ENCODE measurements around the gene NSD2. TPM values are rescaled to one million over a fixed set of nuclear protein-coding genes. Genes with fewer than 3 reads are reported as not detected.

Gene NSD2
- total RNA-seq, 1 experiment from 2014 or later: 86.9 TPM

DNA sequence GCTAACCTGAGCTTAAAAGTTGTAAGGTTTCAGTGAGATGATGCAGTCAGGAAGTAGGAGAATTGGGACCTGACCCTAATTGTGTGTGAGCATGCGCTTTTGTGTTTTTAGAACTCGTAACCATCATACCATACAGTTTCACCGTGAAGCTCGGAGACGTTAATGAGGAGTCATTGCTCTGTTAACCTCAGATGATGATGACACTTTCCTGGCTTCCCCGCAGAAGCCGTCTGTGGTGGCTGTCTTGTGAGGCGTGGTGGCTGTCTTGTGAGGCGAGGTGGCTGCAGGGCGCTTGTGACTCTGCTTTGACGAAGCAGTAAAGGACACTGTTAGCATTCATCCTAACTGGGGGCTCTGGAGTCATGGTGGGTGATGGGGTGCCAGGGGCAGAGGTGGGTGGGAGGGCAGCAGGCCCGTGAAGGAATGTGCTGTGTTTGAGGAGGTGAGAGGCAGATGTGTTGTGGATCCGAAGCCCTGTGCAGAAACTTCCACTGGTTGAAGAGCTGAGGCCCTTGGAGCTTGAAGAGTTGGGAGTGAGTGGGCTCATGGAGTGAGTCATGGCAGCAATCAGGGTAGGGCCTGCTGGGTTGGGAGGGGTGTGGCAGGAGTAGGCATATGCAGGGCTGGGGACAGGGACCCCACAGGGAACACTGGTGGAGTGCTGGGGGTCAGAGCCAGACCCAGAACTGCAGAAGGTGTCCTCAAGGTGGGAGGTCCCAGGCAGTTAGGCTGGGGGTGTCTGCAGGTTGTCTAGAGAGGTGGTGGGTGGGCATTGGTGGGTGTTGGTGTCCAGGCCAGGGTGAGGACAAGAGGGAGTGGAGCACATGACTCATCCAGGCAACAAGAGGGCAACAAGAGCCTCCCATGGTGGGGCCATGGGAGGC, 57.4 kb downstream of the NSD2 start:
- DNase-seq (ENCODE audit: low spot score): no peak
- in situ Hi-C loops (cut with HindIII; ENCODE audit: low sequenced_read_pairs): no loop called here

DNA sequence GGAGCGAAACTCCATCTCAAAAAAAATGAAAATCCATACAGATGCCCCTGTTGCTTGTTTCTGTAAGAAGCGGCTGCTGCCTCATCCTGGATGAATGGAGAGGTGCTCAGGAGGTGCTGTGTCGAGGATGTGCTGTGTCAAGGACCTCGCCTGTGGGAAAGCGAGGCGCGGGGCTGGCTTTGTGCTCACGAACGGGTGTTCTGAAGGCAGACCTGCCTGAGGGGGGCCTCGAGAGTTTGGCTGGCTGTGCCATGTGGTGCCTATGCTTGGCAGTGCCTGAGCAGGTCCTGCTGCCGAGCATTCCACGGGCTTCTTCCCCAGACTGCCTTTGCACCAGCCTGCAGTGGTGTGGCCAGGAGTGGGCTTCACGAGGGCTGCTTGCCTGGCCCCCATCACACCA, 61.5 kb downstream of the NSD2 start:
- DNase-seq (ENCODE audit: low spot score): no peak
- in situ Hi-C loops (cut with HindIII; ENCODE audit: low sequenced_read_pairs): no loop called here

DNA sequence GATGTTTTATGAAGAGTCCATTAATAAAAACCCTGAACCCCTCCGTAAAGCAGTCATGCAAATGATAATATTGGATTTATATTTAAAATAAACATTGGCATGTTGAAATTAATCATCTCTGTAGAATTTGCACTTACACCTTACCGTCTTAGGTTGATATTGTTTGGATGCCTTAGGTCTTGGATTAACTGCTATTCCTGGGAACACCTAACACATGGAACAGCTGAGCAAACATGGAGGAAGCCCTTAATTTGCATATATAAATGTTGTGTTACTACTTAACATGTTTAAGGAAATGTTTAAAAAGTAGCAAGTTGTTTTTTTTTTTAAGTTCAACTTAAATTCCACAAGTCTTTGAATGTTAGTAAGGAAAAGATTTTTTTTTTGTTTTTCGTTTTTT, 62.5 kb downstream of the NSD2 start:
- in situ Hi-C loops (cut with HindIII; ENCODE audit: low sequenced_read_pairs): no loop called here
- DNase-seq (ENCODE audit: low spot score): no peak

DNA sequence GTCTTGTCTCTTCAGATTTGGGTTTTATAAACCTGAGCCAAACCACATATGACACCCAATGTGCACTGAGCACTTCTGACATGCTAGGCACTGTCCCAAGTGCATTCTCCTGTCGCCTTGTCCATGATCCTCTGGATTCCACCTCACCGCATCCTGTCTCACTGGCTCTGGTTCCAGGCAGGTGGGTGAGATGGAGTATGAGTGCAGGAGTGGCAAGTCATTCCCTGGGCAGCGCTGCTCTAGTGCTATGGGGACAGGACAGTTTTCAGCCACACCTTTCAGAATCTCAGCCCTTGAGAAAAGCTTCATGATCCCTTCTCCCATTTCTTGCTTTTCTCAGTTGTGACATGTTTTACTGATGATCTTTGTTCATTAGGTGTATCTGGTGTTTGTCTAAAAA, 66.4 kb downstream of the NSD2 start:
- DNase-seq (ENCODE audit: low spot score): no peak

DNA sequence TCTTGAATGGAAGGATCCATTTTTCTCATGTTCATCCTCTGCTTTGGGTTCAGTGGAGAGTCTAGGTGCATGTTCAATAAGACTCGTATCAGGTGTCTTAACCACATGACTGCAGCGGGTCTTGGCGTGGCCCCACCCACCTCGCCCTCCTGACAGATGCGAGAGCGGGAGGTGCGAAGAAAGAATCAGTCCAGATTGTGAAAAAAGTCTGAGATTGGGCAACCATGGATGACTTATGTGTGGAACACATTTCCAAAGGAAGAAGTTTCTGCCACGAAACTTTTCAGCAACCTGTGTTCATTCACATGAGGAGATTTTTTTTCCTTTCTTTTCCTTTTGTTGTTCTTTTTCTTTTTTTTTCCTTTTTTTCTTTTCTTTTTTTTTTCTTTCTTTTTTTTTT, 66.8 kb downstream of the NSD2 start:
- no peak for DNase-seq (ENCODE audit: low spot score)
- in situ Hi-C loops (cut with HindIII; ENCODE audit: low sequenced_read_pairs): no loop called here

More for the DNA sequence above, 66.4 kb downstream of the NSD2 start:
- in situ Hi-C loops (cut with HindIII; ENCODE audit: low sequenced_read_pairs): no loop called here

DNA sequence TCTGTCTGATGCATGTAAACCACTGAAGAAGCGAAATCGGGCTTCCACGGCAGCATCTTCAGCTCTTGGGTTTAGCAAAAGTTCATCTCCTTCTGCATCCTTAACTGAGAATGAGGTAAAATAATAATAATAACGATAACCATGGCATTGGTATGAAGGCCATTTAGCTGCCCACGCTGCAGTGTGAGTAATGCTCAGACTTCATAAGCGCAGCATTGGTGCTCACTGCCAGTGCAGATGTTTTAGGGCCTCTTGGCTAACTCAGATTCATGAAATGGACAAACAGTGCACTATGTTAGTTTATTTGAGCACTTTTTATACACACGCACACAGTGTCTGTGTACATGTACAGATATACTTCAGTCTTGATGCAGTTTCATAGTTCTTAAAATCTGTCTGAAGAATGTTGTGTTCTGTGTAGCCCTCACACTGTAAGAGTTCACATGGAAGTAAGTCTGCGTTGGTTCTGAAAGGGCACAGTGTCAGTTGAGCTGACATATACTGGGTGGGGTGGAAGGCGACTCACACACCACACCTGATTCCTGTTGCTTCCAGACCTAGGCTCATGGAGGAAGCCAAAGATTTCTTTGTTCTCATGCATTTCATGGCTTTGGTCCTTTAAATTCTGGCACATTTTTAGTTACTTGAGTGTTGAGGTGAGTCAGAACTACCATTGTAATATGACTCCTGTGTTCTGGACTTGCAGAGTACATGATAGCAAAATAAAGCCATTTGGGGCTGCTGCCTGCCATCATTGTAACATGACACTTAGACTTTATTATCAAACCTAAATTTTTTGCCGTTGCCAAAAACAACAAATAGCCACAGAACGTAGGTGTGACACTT, 68.7 kb downstream of the NSD2 start:
- in situ Hi-C loops (cut with HindIII; ENCODE audit: low sequenced_read_pairs): no loop called here
- DNase-seq (ENCODE audit: low spot score): no peak

DNA sequence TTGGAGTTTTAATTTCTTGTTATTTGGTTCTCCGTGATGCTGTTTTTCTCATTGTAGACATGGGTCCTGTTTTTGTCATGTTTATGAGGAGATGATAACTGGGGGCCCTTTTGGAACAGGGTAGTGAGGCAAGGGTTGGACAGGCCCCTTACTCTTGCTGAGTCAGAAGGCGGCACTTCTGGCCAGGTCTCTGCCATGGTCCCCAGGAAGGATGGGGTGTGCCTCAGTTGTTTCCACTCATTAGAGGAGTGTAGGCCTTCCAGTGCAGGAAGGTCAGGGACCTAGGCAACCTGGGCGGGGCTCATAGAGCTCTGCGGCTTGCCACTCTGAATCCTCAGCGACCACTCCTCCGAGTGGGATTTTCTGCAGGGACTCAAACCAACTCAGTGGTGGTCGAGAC, 69.4 kb downstream of the NSD2 start:
- in situ Hi-C loops (cut with HindIII; ENCODE audit: low sequenced_read_pairs): no loop called here
- no peak for DNase-seq (ENCODE audit: low spot score)

DNA sequence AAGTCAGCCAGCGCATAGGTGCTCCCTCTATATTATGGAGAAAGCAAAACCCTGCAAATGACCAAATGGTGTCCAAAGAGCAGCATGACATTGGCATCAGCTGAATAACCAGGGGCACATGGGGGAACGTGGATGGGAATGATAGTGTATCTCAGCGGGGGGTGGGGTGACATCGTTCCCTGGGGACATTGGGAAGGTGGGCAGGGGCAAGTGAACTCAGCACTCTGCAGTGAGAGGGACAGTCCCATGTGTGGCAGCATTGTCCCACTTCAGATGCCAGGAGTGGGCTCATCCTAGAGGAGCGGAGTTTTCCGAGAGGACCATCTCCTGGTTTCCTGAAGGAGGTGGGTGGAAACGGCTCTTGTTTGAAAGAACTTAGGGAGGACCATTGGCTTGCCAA, 72.7 kb downstream of the NSD2 start:
- in situ Hi-C loops (cut with HindIII; ENCODE audit: low sequenced_read_pairs): no loop called here
- no peak for DNase-seq (ENCODE audit: low spot score)

DNA sequence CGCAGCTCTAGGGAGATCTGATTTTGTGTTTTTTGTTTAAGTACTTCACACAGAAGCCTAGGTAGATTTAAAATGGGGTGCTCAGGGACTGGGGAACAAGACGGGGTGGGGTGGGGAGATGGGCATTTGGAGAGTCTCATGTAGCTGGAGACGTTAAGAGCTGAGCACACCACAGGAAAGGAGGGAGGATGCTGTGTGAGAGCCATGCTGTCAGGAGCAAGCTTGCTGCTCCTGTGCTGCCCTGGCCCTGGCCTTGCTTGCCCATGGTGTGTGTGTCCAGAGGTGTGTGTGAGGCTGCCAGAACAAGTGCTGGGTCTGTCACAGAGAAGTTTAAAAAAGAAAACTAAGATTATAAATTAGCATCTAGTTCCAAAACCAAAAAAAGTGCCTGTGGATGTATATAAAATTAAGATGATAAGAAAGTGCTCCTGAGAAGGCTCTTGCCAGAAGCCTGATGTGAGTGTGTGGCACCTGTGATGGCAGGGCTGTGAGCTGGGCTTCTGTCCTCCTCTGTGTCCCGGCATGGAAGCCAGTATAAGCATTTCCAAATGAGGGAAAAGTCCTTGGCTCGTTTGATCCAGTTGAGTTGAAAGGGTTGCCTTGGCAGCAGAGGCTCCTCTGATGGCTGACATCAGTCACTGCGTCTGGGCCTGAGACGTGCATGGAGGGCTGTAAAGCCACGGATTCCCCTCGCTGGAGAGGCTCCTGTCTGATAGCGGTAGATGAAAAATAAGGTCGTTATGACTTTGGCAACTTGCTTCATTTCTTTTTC, 74.1 kb downstream of the NSD2 start:
- in situ Hi-C loops (cut with HindIII; ENCODE audit: low sequenced_read_pairs): no loop called here
- no peak for DNase-seq (ENCODE audit: low spot score)

DNA sequence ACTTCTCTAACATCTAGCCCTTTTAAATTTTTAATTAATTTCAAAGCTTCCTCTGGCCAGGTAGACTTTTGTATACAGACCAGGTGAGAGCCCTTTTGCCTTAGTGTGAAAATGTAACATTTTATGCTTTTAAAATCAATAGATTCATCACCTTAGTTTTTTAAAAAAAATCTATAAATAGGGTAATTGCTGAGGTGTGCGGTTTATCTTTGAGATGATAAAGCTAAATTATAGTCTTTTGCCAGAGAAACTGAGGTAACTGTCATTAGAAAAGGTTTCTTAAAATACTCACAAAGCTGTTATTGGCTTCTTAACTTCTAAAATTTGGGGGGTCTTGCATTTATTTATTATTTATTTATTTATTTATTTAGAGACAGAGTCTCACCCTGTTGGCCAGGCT, 74.7 kb downstream of the NSD2 start:
- in situ Hi-C loops (cut with HindIII; ENCODE audit: low sequenced_read_pairs): no loop called here
- no peak for DNase-seq (ENCODE audit: low spot score)

DNA sequence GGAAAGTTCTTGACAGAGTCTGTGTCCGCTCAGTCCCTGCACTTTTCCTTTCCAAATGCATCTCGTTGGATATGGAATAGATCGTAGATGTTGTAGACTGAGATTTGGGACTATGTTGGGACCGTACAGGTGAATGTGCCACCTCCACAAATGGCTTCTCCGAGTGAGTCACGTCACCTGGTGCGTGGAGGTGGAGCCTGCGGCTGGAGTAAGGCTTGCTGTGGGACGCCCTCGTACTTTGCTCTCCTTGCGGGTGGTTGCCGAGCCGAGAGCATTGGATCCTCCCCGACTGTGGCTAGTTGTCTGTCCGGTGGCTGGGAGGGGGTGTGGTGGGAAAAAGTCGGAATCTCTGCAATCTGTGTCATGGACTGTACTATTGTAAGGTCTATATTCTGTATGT, 77.0 kb downstream of the NSD2 start:
- DNase-seq (ENCODE audit: low spot score): no peak
- in situ Hi-C loops (cut with HindIII; ENCODE audit: low sequenced_read_pairs): no loop called here

DNA sequence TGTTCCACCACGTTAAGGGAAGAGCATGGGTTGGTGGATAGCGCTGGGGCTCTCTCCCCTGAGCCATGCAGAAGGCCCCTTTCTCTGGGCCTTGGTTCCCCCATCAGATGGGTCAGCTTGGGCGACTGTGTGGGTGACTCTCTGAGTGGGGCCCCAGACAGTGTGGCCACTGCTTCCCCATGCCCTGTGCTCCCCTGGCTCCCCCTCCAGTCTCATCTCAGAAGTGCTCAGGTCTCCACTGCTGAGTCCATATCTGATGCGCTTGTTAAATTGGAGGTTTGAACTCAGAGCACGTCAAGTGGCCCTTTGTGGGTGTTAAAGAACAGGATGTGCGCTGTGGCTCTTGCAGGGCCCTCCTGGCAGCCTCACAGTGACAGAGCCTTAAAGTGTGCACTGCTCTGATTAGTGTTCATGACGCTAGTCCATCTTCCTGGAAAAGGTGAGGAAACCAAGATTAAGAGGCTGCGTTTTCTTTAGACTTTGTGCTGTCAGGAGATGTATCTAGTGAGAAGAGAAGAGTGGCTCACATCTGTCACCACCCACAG, 77.8 kb downstream of the NSD2 start:
- in situ Hi-C loops (cut with HindIII; ENCODE audit: low sequenced_read_pairs): no loop called here
- DNase-seq (ENCODE audit: low spot score): no peak

DNA sequence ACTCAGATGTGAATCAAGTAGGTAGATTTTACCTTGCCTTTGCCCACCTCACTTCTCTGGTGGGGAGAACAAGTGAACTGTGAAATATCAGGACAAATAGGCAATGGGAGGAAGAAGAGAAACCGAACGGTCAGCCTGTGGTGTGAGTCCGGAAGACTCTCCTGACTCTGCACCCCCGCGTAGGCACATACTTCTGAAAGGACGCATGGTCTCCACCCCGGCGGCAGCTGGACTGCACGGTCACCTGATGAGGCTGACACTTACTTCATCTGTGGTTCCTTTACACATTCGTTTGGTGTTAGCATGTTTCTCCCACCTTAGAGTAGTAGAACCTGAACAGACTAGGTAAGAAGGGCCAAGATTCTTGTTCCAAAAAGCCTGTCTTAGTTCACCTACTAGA, 79.2 kb downstream of the NSD2 start:
- in situ Hi-C loops (cut with HindIII; ENCODE audit: low sequenced_read_pairs): no loop called here
- DNase-seq (ENCODE audit: low spot score): no peak

DNA sequence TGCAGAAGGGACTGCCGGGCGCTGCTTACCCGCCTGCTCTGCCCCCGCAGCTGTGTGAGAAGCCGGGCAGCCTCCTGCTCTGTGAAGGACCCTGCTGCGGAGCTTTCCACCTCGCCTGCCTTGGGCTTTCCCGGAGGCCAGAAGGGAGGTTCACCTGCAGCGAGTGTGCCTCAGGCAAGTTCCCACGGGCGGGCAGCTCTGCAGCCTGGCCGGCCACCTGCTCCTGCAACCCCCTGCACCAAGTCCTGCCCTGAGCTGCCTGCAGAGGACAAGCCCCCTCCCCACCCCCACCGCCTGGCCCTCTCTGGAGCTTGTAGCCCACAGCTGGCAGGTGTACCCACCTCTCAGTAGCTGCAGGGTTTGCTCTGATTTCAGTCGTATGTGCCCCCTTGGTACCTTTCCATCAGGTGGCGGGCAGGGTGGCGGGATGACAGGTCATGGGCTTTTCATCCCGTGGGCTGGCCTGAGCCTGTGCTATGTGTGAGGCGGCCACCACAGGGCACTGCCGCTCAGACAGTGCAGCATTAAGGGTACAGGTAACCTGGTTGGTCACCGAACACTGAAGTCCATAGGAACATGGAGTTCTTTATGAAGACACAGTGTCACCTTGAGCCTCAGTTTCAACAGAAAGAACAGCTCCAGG, 81.0 kb downstream of the NSD2 start:
- in situ Hi-C loops (cut with HindIII; ENCODE audit: low sequenced_read_pairs): no loop called here
- peak; percentile 60 for DNase-seq (ENCODE audit: low spot score)

DNA sequence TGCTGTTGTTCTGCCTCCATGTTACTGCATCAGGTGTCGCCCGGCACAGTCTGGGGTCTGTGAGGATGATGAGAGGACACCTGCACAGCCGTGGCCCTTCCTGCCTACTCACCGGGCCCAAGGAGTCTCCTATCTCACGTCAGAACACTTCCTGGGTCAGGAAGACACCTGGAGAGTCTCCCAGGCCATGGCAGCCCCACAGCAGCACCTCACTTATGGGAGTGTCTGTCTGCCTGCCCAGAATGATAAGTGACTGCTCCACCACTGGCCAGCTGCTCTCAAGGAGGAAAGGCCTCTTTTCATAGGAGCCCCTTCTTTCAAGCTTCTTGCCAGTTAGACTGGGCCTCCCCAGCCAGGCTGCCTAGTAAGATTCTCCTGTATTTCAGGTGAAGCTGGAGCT, 81.5 kb downstream of the NSD2 start:
- in situ Hi-C loops (cut with HindIII; ENCODE audit: low sequenced_read_pairs): no loop called here
- DNase-seq (ENCODE audit: low spot score): no peak

DNA sequence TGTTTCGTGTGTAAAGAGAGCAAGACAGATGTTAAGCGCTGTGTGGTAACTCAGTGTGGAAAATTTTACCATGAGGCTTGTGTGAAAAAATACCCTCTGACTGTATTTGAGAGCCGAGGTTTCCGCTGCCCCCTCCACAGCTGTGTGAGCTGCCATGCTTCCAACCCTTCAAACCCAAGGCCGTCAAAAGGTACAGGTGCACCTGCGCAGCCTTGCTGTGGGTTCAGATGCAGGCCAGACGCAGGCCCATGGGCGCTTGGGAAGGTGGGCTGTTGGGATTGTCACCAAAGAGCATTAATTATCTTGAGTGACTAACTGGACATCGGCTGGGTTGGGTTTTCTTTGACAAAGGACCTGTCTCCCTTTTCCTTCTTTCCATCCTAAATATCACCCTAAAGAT, 82.1 kb downstream of the NSD2 start:
- in situ Hi-C loops (cut with HindIII; ENCODE audit: low sequenced_read_pairs): no loop called here

DNA sequence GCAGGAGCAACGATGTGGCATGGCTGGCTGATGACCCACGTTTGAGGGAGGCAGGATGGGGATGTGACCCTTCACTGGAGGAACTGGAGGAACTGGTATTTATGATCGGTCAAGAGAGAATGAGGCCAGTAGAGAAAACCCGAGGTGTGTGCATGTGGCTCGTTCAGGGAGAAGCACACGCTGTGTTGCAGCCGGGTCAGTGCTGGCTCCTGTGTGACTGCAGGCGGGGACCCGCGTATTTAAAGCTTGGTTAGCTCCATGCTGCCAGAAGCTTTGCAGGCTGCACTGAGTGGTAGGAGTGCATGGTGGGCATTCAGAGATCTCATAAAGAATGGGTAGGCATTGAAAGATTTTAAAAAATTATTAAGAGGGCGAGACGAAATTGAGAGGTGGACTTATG, 85.4 kb downstream of the NSD2 start:
- in situ Hi-C loops (cut with HindIII; ENCODE audit: low sequenced_read_pairs): no loop called here
- peak; percentile 57 for DNase-seq (ENCODE audit: low spot score)

More for the DNA sequence above, 82.1 kb downstream of the NSD2 start:
- no peak for DNase-seq (ENCODE audit: low spot score)

DNA sequence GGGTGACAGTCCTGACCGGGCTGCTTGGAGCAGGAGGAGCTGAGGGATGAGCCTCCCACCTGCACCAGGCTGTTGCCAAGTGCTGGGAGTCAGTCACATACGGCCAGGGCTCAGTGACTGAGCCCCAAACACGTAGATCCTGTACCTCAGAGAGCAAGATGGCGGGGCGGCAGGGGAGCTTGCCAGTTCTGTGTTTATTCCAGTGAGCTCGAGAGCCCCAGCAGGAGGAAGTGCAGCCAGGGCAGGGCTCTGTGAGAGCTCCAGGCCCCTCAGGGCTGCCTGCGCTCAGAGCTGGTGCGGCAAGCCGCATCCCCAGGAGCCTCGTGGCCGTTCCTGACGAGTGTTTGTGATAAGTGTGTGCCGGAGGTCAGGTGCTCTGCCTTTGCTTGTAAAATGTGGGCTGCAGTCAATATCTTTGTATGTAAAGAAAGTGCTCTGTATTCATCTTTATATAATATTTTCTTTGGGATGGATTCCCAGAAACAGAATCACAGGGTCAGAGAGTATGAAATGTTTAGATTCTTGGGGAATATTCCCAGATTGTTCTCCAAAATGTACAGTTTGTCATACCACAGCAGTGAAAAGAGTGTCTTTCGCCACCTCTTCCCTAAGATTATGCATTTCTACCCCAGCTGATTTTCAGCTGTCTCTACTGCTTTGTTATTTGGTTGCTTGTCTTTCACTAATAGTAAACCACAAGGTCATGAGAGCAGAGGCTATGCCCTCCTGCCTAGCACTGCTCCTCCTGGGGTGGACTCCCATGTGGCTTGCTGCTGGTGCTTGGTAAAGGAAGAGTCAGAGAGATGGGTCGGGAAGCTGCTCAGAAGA, 87.3 kb downstream of the NSD2 start:
- peak; percentile 68 for DNase-seq (ENCODE audit: low spot score)
- in situ Hi-C loops (cut with HindIII; ENCODE audit: low sequenced_read_pairs): no loop called here
